ENCODE results near the gene TMX2.
"Not testable (repeated sequence)": the region's sequence is repeated elsewhere in the genome, so short reads cannot be mapped to it uniquely, and the experiment has no call there.

TMX2 gene

GRCh38 chr11:57713835-57714234 lies 1.4 kb downstream of the TMX2 start:
- no peak for DNase-seq (ENCODE audit: low read depth)

- not testable (repeated sequence) for DNase-seq (ENCODE audit: low read depth)
Measured at GRCh38 chr11:57716726-57717125, 4.3 kb downstream of the TMX2 start.

- no peak for DNase-seq (ENCODE audit: low read depth)
Measured at GRCh38 chr11:57727185-57727584, 14.8 kb downstream of the TMX2 start.

GRCh38 chr11:57728829-57729228 lies 16.4 kb downstream of the TMX2 start:
- no peak for DNase-seq (ENCODE audit: low read depth)

- DNase-seq (ENCODE audit: low read depth): no peak
Measured at GRCh38 chr11:57729479-57729878, 17.1 kb downstream of the TMX2 start.

- DNase-seq (ENCODE audit: low read depth): no peak
Measured at GRCh38 chr11:57732661-57733060, 20.3 kb downstream of the TMX2 start.

GRCh38 chr11:57735619-57736298 lies 23.4 kb downstream of the TMX2 start:
- no peak for DNase-seq (ENCODE audit: low read depth)

- peak; percentile 78 for DNase-seq (ENCODE audit: low read depth)
Measured at GRCh38 chr11:57741132-57742086, 29.0 kb downstream of the TMX2 start, which contains the start of gene SELENOH. Gene SELENOH, plus strand, starts transcription at chr11:57741491. Its CDS starts 105 bp downstream, at chr11:57741596.

- no peak for DNase-seq (ENCODE audit: low read depth)
Measured at GRCh38 chr11:57742087-57742452, 29.7 kb downstream of the TMX2 start.

GRCh38 chr11:57744357-57744756 lies 32.0 kb downstream of the TMX2 start:
- DNase-seq (ENCODE audit: low read depth): no peak

- no peak for DNase-seq (ENCODE audit: low read depth)
Measured at GRCh38 chr11:57745206-57745605, 32.8 kb downstream of the TMX2 start.

- DNase-seq (ENCODE audit: low read depth): no peak
Measured at GRCh38 chr11:57746920-57747319, 34.5 kb downstream of the TMX2 start.

GRCh38 chr11:57751176-57751575 lies 38.8 kb downstream of the TMX2 start:
- DNase-seq (ENCODE audit: low read depth): no peak

GRCh38 chr11:57751676-57752253 lies 39.4 kb downstream of the TMX2 start, which contains the start of gene BTBD18:
Gene BTBD18, minus strand, starts transcription at chr11:57751819. Its CDS starts 631 bp downstream, at chr11:57751188.
- DNase-seq (ENCODE audit: low read depth): no peak

- DNase-seq (ENCODE audit: low read depth): no peak
Measured at GRCh38 chr11:57752954-57753353, 40.6 kb downstream of the TMX2 start.

GRCh38 chr11:57758174-57758573 lies 45.8 kb downstream of the TMX2 start:
- no peak for DNase-seq (ENCODE audit: low read depth)

GRCh38 chr11:57761301-57762234 lies 49.2 kb downstream of the TMX2 start, which contains the start of gene CTNND1:
Gene CTNND1, plus strand, starts transcription at chr11:57761802. Its CDS starts 29,677 bp downstream, at chr11:57791479.
- DNase-seq (ENCODE audit: low read depth): no peak

GRCh38 chr11:57762235-57762861 lies 50.0 kb downstream of the TMX2 start:
- no peak for DNase-seq (ENCODE audit: low read depth)

- DNase-seq (ENCODE audit: low read depth): no peak
Measured at GRCh38 chr11:57763568-57763967, 51.2 kb downstream of the TMX2 start.

- DNase-seq (ENCODE audit: low read depth): no peak
Measured at GRCh38 chr11:57764021-57764420, 51.6 kb downstream of the TMX2 start.

- no peak for DNase-seq (ENCODE audit: low read depth)
Measured at GRCh38 chr11:57764566-57764965, 52.2 kb downstream of the TMX2 start.

Data from stimulated activated CD8-positive, alpha-beta memory T cell treated with anti-CD3 and anti-CD28 coated beads, Interleukin-12 subunit alpha, Interleukin-12 subunit beta, amount 100 ng/mL, for 1 hour (primary cell).